ENCODE data around the gene RIN3. TPM values are rescaled to one million over a fixed set of nuclear protein-coding genes. Genes with fewer than 3 reads are reported as not detected.

RIN3 gene
- total and polyA plus RNA-seq, 7 donors: 6.0 to 31.8 (median 15.3) TPM

DNA sequence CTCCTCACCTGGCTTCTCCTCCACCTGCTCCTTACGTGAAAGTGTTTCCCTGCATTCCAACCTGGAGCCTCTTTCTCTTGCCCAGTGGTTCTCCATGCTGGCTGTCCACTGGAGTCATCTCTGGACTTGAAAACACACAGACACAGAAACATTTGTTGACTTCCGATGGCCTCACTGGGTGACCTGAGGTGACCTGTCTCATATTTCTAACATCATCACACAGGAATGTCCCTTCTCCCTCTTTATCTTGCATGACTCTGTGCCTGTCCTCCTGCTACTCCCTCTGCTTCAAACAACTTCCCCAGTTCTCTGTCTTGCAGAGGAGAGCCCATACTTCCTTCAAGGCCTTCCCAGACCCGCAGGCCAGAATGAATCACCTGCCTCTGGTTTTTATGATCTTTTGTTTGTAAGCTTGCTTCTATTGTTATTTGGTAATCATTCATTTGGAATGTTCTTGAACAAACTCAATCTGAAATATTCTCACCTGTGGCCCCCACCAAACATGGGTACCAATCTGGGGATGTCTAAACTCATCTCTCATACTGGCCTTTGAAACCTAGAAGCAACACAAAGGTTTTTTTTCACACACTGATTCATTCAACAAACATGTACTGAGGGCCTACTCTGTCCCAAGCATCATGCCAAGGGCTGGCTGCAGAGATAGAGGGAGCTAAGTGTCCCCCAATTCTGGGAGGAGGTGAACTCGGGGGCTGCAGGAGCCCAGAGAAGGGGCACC, 9.7 kb upstream of the RIN3 start:
- WGBS, 2 donors: 57 to 72% methylated on average over 4 of the region's 4 CpGs
- TF ChIP-seq POLR2AphosphoS5 (IDR thresholded peaks at IDR 0.05) (no peak), EP300 (IDR thresholded peaks at IDR 0.05) (no peak), POLR2A (IDR thresholded peaks at IDR 0.05) (no peak)
- TF ChIP-seq, protein P1, sequence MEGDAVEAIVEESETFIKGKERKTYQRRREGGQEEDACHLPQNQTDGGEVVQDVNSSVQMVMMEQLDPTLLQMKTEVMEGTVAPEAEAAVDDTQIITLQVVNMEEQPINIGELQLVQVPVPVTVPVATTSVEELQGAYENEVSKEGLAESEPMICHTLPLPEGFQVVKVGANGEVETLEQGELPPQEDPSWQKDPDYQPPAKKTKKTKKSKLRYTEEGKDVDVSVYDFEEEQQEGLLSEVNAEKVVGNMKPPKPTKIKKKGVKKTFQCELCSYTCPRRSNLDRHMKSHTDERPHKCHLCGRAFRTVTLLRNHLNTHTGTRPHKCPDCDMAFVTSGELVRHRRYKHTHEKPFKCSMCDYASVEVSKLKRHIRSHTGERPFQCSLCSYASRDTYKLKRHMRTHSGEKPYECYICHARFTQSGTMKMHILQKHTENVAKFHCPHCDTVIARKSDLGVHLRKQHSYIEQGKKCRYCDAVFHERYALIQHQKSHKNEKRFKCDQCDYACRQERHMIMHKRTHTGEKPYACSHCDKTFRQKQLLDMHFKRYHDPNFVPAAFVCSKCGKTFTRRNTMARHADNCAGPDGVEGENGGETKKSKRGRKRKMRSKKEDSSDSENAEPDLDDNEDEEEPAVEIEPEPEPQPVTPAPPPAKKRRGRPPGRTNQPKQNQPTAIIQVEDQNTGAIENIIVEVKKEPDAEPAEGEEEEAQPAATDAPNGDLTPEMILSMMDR (IDR thresholded peaks at IDR 0.05): no peak
- intact Hi-C loops (cut with DNase I): no loop called here
- Histone ChIP-seq H3K4me1 (peaks cover 0 to 12% (median 6%) of the 10 kb centered on the region in 4 donors), H3K36me3 (no peaks in the 10 kb centered on the region), H3K4me3 (no peak overlapping the region), H3K27ac (peak overlapping the region in 1 of 4 donors; percentile 8), H3K27me3 (no peaks in the 10 kb centered on the region), H3K9me3 (no peaks in the 10 kb centered on the region)
- DNase-seq: peak; percentile 45

DNA sequence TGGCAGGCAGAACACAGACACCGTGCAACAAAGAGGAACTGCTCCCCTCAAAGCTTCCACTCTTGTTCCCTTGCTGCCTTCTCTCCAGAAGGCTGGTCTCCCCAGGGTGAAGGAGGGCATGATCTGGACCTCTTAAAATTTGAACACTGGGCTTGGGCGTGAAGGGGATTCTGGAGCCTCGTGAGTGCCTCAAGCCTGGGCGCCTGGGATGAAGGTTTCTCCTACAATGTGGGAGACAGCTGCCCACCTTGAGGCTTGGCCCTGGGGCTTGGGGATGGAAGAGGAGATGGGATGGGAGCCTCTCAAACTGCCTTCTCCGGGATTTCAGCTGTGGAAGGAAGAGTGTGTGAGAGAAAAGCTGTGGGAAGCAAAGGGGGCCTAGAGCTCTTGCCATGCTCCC, 7.8 kb upstream of the RIN3 start:
- Histone ChIP-seq H3K36me3 (no peaks in the 10 kb centered on the region), H3K27ac (no peak overlapping the region), H3K4me3 (no peak overlapping the region), H3K9me3 (no peaks in the 10 kb centered on the region), H3K27me3 (no peaks in the 10 kb centered on the region), H3K4me1 (peaks cover 0 to 12% (median 6%) of the 10 kb centered on the region in 4 donors)
- intact Hi-C loops (cut with DNase I): no loop called here
- WGBS, 2 donors: 93 to 95% methylated on average over 5 of the region's 5 CpGs
- TF ChIP-seq EP300 (IDR thresholded peaks at IDR 0.05) (no peak), POLR2A (IDR thresholded peaks at IDR 0.05) (no peak), POLR2AphosphoS5 (IDR thresholded peaks at IDR 0.05) (no peak)
- peak; percentile 18 for DNase-seq

GRCh38 chr14:92506231-92506630, 7.3 kb upstream of the RIN3 start:
- WGBS, 2 donors: 92 to 94% methylated on average over 3 of the region's 3 CpGs
- Histone ChIP-seq H3K36me3 (no peaks in the 10 kb centered on the region), H3K27ac (no peak overlapping the region), H3K4me3 (no peak overlapping the region), H3K9me3 (no peaks in the 10 kb centered on the region), H3K4me1 (peaks cover 0 to 14% (median 10%) of the 10 kb centered on the region in 4 donors), H3K27me3 (no peaks in the 10 kb centered on the region)
- intact Hi-C loops (cut with DNase I): no loop called here
- DNase-seq: peak; percentile 61
- TF ChIP-seq EP300 (IDR thresholded peaks at IDR 0.05) (no peak), POLR2AphosphoS5 (IDR thresholded peaks at IDR 0.05) (no peak), POLR2A (IDR thresholded peaks at IDR 0.05) (no peak)
- TF ChIP-seq, protein P1 (IDR thresholded peaks at IDR 0.05): no peak

DNA sequence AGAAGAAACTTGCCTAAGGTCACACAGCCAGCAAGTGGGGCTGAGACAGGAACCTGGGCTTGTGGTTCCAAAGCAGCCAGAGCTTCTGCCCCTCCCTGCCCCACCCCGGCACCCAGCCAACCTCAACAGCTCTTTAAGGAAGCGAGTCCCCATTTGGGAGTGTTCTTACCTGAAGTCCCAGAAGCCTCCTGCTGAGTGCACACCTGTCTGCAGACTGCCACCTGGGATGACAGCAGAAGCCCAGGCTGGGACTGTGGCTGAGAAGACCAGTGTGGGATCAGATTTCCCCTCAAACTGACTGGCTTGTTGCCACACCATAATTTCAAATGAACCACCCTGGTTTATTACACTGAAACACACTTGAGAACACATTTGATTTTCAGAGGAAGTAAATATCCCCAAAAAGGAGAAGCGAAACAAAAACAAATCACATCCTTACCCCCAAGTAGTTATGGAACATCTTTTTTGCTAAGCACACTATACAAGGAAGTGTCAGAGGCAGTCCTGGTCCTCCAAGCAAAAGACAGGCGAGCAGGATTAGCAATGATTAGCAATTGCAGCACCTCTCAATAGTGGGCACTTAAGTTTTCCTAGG, 6.3 kb upstream of the RIN3 start:
- no peak overlapping the region for H3K27ac ChIP-seq
- H3K27me3 ChIP-seq: no peaks in the 10 kb centered on the region
- peaks cover 0 to 24% (median 17%) of the 10 kb centered on the region in 4 donors for H3K4me1 ChIP-seq
- intact Hi-C loops (cut with DNase I): no loop called here
- WGBS, 2 donors: 14 to 40% methylated on average over 4 of the region's 4 CpGs
- DNase-seq: peak; percentile 69
- no peaks in the 10 kb centered on the region for H3K36me3 ChIP-seq
- H3K4me3 ChIP-seq: no peak overlapping the region
- TF ChIP-seq EP300 (IDR thresholded peaks at IDR 0.05) (no peak), POLR2A (IDR thresholded peaks at IDR 0.05) (no peak), POLR2AphosphoS5 (IDR thresholded peaks at IDR 0.05) (no peak)
- TF ChIP-seq, protein P1 (IDR thresholded peaks at IDR 0.05): no peak
- H3K9me3 ChIP-seq: no peaks in the 10 kb centered on the region

DNA sequence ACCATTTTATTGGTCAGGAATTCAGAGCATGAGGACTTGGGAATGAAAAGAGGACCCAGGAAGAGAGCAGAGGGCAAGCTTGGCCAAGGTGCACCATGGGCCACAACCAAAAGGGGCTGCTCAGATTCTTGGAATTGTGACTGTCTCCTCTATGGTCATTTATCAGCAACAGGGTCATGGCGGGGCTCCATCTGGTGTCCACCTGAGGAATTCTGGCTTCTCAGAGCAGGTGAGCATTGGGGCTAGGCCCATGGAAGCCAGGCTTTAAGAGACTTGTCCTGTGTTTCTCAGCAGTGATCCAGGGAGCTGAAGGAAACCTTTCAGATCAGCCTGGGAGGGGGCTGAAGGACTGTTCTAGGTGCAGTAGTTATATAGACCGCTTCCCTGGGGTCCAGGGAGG, 2.6 kb upstream of the RIN3 start:
- Histone ChIP-seq H3K4me3 (no peak overlapping the region), H3K36me3 (no peaks in the 10 kb centered on the region), H3K4me1 (peaks cover 0 to 44% (median 32%) of the 10 kb centered on the region in 4 donors), H3K27ac (peak overlapping the region; percentile 8 to 99 (median 92)), H3K9me3 (no peaks in the 10 kb centered on the region), H3K27me3 (no peaks in the 10 kb centered on the region)
- DNase-seq: peak; percentile 58
- TF ChIP-seq POLR2A (IDR thresholded peaks at IDR 0.05) (no peak), POLR2AphosphoS5 (IDR thresholded peaks at IDR 0.05) (no peak), EP300 (IDR thresholded peaks at IDR 0.05) (no peak)
- TF ChIP-seq, protein P1 (IDR thresholded peaks at IDR 0.05): no peak
- intact Hi-C loops (cut with DNase I): loop anchor here (5.0 to 10.0 kb wide), 2 partner anchors 171 to 284 kb away; partner anchors contain the start of gene GOLGA5
- WGBS, 2 donors: 87 to 93% methylated on average over 2 of the region's 2 CpGs
